Mucosa of stomach (tissue), 1 donor: ENCODE measurements around the gene FZR1.

Experiments used
- H3K27me3 ChIP-seq: one replicate; pipeline ENCODE4 v1.7.0; 2013; ENCODE audit warnings: mild to moderate bottlenecking, low read length; ENCODE audit not compliant: control insufficient read depth, insufficient read depth
- H3K36me3 ChIP-seq: one replicate; pipeline ENCODE4 v1.7.0; 2013; ENCODE audit warnings: low read length; ENCODE audit not compliant: control insufficient read depth, insufficient read depth
- H3K4me1 ChIP-seq: one replicate; pipeline ENCODE4 v1.7.0; 2013; ENCODE audit warnings: mild to moderate bottlenecking, low read length; ENCODE audit not compliant: control insufficient read depth, insufficient read depth
- H3K4me3 ChIP-seq: one replicate; pipeline ENCODE4 v1.7.0; 2013; ENCODE audit warnings: low read length
- H3K9ac ChIP-seq: one replicate; pipeline ENCODE4 v1.7.0; 2013; ENCODE audit warnings: mild to moderate bottlenecking, low read length, moderate library complexity
- H3K9me3 ChIP-seq: one replicate; pipeline ENCODE4 v1.7.0; 2013; ENCODE audit warnings: mild to moderate bottlenecking, low read length, moderate library complexity; ENCODE audit not compliant: control insufficient read depth
- donor health status: Pancreatic carcinoma.

FZR1 gene

GRCh38 chr19:3533563-3534216 lies 27.6 kb downstream of the FZR1 start:
- Histone ChIP-seq H3K4me1 (no peaks in the 10 kb centered on the region), H3K9me3 (no peaks in the 10 kb centered on the region), H3K4me3 (no peak overlapping the region), H3K27me3 (no peaks in the 10 kb centered on the region), H3K9ac (no peak overlapping the region), H3K36me3 (peaks cover 7% of the 10 kb centered on the region)

- no peak overlapping the region for H3K9ac ChIP-seq
- H3K4me3 ChIP-seq: no peak overlapping the region
- peaks cover 7% of the 10 kb centered on the region for H3K36me3 ChIP-seq
- no peaks in the 10 kb centered on the region for H3K27me3 ChIP-seq
- H3K4me1 ChIP-seq: no peaks in the 10 kb centered on the region
- H3K9me3 ChIP-seq: no peaks in the 10 kb centered on the region
Observed at GRCh38 chr19:3534375-3535234, 28.5 kb downstream of the FZR1 start.

- Histone ChIP-seq H3K27me3 (no peaks in the 10 kb centered on the region), H3K9ac (no peak overlapping the region), H3K36me3 (peaks cover 7% of the 10 kb centered on the region), H3K9me3 (no peaks in the 10 kb centered on the region), H3K4me3 (no peak overlapping the region), H3K4me1 (no peaks in the 10 kb centered on the region)
Observed at GRCh38 chr19:3535235-3535535, 29.1 kb downstream of the FZR1 start.

GRCh38 chr19:3535563-3535965 lies 29.5 kb downstream of the FZR1 start:
- H3K9ac ChIP-seq: no peak overlapping the region
- peaks cover 7% of the 10 kb centered on the region for H3K36me3 ChIP-seq
- H3K9me3 ChIP-seq: no peaks in the 10 kb centered on the region
- no peaks in the 10 kb centered on the region for H3K27me3 ChIP-seq
- no peak overlapping the region for H3K4me3 ChIP-seq
- no peaks in the 10 kb centered on the region for H3K4me1 ChIP-seq

GRCh38 chr19:3535981-3536380 lies 29.9 kb downstream of the FZR1 start:
- Histone ChIP-seq H3K4me1 (no peaks in the 10 kb centered on the region), H3K9me3 (no peaks in the 10 kb centered on the region), H3K36me3 (peaks cover 7% of the 10 kb centered on the region), H3K4me3 (no peak overlapping the region), H3K27me3 (no peaks in the 10 kb centered on the region), H3K9ac (no peak overlapping the region)

GRCh38 chr19:3536429-3537100 lies 30.5 kb downstream of the FZR1 start:
- no peak overlapping the region for H3K9ac ChIP-seq
- H3K4me1 ChIP-seq: no peaks in the 10 kb centered on the region
- no peak overlapping the region for H3K4me3 ChIP-seq
- H3K36me3 ChIP-seq: peaks cover 7% of the 10 kb centered on the region
- H3K9me3 ChIP-seq: no peaks in the 10 kb centered on the region
- H3K27me3 ChIP-seq: no peaks in the 10 kb centered on the region

GRCh38 chr19:3537101-3537437 lies 31.0 kb downstream of the FZR1 start:
- H3K9ac ChIP-seq: no peak overlapping the region
- H3K4me1 ChIP-seq: no peaks in the 10 kb centered on the region
- no peaks in the 10 kb centered on the region for H3K9me3 ChIP-seq
- peaks cover 7% of the 10 kb centered on the region for H3K36me3 ChIP-seq
- no peak overlapping the region for H3K4me3 ChIP-seq
- no peaks in the 10 kb centered on the region for H3K27me3 ChIP-seq

- Histone ChIP-seq H3K9ac (no peak overlapping the region), H3K27me3 (no peaks in the 10 kb centered on the region), H3K9me3 (no peaks in the 10 kb centered on the region), H3K4me3 (no peak overlapping the region), H3K36me3 (peaks cover 7% of the 10 kb centered on the region), H3K4me1 (no peaks in the 10 kb centered on the region)
Observed at GRCh38 chr19:3537438-3538240, 31.5 kb downstream of the FZR1 start.

GRCh38 chr19:3538258-3538929 lies 32.3 kb downstream of the FZR1 start:
- H3K36me3 ChIP-seq: peaks cover 7% of the 10 kb centered on the region
- no peaks in the 10 kb centered on the region for H3K4me1 ChIP-seq
- no peak overlapping the region for H3K9ac ChIP-seq
- H3K27me3 ChIP-seq: no peaks in the 10 kb centered on the region
- H3K4me3 ChIP-seq: no peak overlapping the region
- no peaks in the 10 kb centered on the region for H3K9me3 ChIP-seq

GRCh38 chr19:3538965-3539755 lies 33.0 kb downstream of the FZR1 start, which contains the start of gene TEKTIP1:
Gene TEKTIP1 (plus strand): TSS chr19:3539174. CDS start chr19:3539178, 4 bp downstream.
- Histone ChIP-seq H3K4me1 (no peaks in the 10 kb centered on the region), H3K9ac (no peak within 1 kb of the TSS), H3K36me3 (peaks cover 7% of the 10 kb centered on the region), H3K9me3 (no peaks in the 10 kb centered on the region), H3K4me3 (no peak within 1 kb of the TSS), H3K27me3 (no peaks in the 10 kb centered on the region)

GRCh38 chr19:3539756-3540118 lies 33.6 kb downstream of the FZR1 start:
- no peak overlapping the region for H3K4me3 ChIP-seq
- no peaks in the 10 kb centered on the region for H3K27me3 ChIP-seq
- H3K36me3 ChIP-seq: peaks cover 7% of the 10 kb centered on the region
- H3K9ac ChIP-seq: no peak overlapping the region
- H3K4me1 ChIP-seq: no peaks in the 10 kb centered on the region
- H3K9me3 ChIP-seq: no peaks in the 10 kb centered on the region
